H1 (cell line): Measurements from ENCODE around the gene THADA. TPM values are rescaled to one million over a fixed set of nuclear protein-coding genes. Genes with fewer than 3 reads are reported as not detected.

ENCODE experiments used
- ASH2L ChIP-seq: fragments of 200-600, 300-600 bp; sonication (generic); IDR thresholded peaks from one replicate; pipeline ENCODE4 v1.7.1; 2017; ENCODE audit warnings: low read length
- CHD2 ChIP-seq: IDR thresholded peaks from 2 replicates; pipeline ENCODE4 v1.6.1; 2012; ENCODE audit warnings: low read length, improper control_type of control experiment
- GABPA ChIP-seq: IDR thresholded peaks from 2 replicates; pipeline ENCODE4 v1.6.1; 2011; ENCODE audit warnings: mild to moderate bottlenecking, low read length, moderate library complexity, borderline replicate concordance; ENCODE audit not compliant: insufficient read depth
- HDAC6 ChIP-seq: IDR thresholded peaks from one replicate; pipeline ENCODE4 v1.7.1; 2012; ENCODE audit warnings: low read depth, mild to moderate bottlenecking, inconsistent platforms, low read length, moderate library complexity
- POLR2AphosphoS5 ChIP-seq: IDR thresholded peaks from 2 replicates; pipeline ENCODE4 v1.6.1; 2011; ENCODE audit warnings: low read depth, low read length
- RNF2 ChIP-seq: fragments of 200-900, 300-1000 bp; sonication (generic); IDR thresholded peaks from 2 replicates; pipeline ENCODE4 v1.7.1; 2016; ENCODE audit warnings: borderline replicate concordance, low read depth, mild to moderate bottlenecking, antibody characterized with exemption, low read length; ENCODE audit not compliant: poor library complexity, severe bottlenecking; ENCODE audit errors: missing control alignments
- RXRA ChIP-seq: IDR thresholded peaks from 2 replicates; pipeline ENCODE4 v1.6.1; 2011; ENCODE audit warnings: low read depth, mild to moderate bottlenecking, low read length, moderate library complexity; ENCODE audit not compliant: insufficient read depth
- TAF1 ChIP-seq: IDR thresholded peaks from 2 replicates; pipeline ENCODE4 v1.6.1; 2011; ENCODE audit warnings: mild to moderate bottlenecking, low read depth, low read length
- TEAD4 ChIP-seq: IDR thresholded peaks from 2 replicates; pipeline ENCODE4 v1.6.1; 2012; ENCODE audit warnings: low read depth, low read length, inconsistent platforms, mixed read lengths
- YY1 ChIP-seq: IDR thresholded peaks from 2 replicates; pipeline ENCODE4 v1.6.1; 2011; ENCODE audit warnings: low read depth, mild to moderate bottlenecking, low read length
- ZNF274 ChIP-seq: IDR thresholded peaks from 2 replicates; pipeline ENCODE4 v1.7.0; 2012; ENCODE audit warnings: low read length, borderline replicate concordance; ENCODE audit errors: extremely low read depth
- polyA plus RNA-seq, 7 experiments: library from polyadenylated mRNA; depleted of rRNA in 3 of 7; stranded (reverse) in 5 of 7; unstranded in 2 of 7; fragments of >200 nt in 5 of 7; fragments of 200-250 nt in 2 of 7; gene quantifications; 1 replicate in 5 of 7; 2 replicates in 1 of 7; 4 replicates in 1 of 7; pipeline versions ENCODE4 v1.2.1 to v1.2.3, GENCODE V29; 2011 to 2013; ENCODE audit warnings: missing spikeins in 2 of 7, mixed read lengths in 2 of 7
- total RNA-seq: library from RNA; stranded (reverse); fragmentation: NEBNext Ultra II Directional; extraction: Animal tissue kit (Norgen Biotek cat#: 25700); gene quantifications from 2 replicates; pipeline ENCODE4 v1.2.1, GENCODE V29; 2021
- TF ChIP-seq, protein P1 (sequence below): fragments of 300-600 bp; sonication (generic); IDR thresholded peaks from 2 replicates; pipeline ENCODE4 v1.7.1; 2012; ENCODE audit warnings: low read length, moderate library complexity, mild to moderate bottlenecking, inconsistent platforms; ENCODE audit not compliant: insufficient replicate concordance

Gene THADA
- total and polyA plus RNA-seq, 2 of the 8 experiments (the other 6 are each of a cell fraction or from before 2014, with no cell fraction given): 22.4 to 26.8 TPM

- TF ChIP-seq, protein P1, sequence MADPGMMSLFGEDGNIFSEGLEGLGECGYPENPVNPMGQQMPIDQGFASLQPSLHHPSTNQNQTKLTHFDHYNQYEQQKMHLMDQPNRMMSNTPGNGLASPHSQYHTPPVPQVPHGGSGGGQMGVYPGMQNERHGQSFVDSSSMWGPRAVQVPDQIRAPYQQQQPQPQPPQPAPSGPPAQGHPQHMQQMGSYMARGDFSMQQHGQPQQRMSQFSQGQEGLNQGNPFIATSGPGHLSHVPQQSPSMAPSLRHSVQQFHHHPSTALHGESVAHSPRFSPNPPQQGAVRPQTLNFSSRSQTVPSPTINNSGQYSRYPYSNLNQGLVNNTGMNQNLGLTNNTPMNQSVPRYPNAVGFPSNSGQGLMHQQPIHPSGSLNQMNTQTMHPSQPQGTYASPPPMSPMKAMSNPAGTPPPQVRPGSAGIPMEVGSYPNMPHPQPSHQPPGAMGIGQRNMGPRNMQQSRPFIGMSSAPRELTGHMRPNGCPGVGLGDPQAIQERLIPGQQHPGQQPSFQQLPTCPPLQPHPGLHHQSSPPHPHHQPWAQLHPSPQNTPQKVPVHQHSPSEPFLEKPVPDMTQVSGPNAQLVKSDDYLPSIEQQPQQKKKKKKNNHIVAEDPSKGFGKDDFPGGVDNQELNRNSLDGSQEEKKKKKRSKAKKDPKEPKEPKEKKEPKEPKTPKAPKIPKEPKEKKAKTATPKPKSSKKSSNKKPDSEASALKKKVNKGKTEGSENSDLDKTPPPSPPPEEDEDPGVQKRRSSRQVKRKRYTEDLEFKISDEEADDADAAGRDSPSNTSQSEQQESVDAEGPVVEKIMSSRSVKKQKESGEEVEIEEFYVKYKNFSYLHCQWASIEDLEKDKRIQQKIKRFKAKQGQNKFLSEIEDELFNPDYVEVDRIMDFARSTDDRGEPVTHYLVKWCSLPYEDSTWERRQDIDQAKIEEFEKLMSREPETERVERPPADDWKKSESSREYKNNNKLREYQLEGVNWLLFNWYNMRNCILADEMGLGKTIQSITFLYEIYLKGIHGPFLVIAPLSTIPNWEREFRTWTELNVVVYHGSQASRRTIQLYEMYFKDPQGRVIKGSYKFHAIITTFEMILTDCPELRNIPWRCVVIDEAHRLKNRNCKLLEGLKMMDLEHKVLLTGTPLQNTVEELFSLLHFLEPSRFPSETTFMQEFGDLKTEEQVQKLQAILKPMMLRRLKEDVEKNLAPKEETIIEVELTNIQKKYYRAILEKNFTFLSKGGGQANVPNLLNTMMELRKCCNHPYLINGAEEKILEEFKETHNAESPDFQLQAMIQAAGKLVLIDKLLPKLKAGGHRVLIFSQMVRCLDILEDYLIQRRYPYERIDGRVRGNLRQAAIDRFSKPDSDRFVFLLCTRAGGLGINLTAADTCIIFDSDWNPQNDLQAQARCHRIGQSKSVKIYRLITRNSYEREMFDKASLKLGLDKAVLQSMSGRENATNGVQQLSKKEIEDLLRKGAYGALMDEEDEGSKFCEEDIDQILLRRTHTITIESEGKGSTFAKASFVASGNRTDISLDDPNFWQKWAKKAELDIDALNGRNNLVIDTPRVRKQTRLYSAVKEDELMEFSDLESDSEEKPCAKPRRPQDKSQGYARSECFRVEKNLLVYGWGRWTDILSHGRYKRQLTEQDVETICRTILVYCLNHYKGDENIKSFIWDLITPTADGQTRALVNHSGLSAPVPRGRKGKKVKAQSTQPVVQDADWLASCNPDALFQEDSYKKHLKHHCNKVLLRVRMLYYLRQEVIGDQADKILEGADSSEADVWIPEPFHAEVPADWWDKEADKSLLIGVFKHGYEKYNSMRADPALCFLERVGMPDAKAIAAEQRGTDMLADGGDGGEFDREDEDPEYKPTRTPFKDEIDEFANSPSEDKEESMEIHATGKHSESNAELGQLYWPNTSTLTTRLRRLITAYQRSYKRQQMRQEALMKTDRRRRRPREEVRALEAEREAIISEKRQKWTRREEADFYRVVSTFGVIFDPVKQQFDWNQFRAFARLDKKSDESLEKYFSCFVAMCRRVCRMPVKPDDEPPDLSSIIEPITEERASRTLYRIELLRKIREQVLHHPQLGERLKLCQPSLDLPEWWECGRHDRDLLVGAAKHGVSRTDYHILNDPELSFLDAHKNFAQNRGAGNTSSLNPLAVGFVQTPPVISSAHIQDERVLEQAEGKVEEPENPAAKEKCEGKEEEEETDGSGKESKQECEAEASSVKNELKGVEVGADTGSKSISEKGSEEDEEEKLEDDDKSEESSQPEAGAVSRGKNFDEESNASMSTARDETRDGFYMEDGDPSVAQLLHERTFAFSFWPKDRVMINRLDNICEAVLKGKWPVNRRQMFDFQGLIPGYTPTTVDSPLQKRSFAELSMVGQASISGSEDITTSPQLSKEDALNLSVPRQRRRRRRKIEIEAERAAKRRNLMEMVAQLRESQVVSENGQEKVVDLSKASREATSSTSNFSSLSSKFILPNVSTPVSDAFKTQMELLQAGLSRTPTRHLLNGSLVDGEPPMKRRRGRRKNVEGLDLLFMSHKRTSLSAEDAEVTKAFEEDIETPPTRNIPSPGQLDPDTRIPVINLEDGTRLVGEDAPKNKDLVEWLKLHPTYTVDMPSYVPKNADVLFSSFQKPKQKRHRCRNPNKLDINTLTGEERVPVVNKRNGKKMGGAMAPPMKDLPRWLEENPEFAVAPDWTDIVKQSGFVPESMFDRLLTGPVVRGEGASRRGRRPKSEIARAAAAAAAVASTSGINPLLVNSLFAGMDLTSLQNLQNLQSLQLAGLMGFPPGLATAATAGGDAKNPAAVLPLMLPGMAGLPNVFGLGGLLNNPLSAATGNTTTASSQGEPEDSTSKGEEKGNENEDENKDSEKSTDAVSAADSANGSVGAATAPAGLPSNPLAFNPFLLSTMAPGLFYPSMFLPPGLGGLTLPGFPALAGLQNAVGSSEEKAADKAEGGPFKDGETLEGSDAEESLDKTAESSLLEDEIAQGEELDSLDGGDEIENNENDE: no peak
- TF ChIP-seq TEAD4 (no peak), ZNF274 (no peak), GABPA (no peak), ASH2L (no peak), YY1 (no peak), TAF1 (no peak), HDAC6 (no peak), CHD2 (no peak), RXRA (no peak), RNF2 (no peak), POLR2AphosphoS5 (no peak)
- TF ChIP-seq, all 59 proteins: peak for 0
Observed at GRCh38 chr2:43464590-43464989, 131.2 kb downstream of the THADA start (continued).
